GM23248 (cell line): ENCODE measurements around the gene GFOD1.

Experiments
- EZH2 ChIP-seq: fragments of 200-600 bp; sonication (generic); IDR thresholded peaks from 2 replicates; pipeline ENCODE4 v1.6.1; 2018; ENCODE audit warnings: antibody characterized with exemption, mild to moderate bottlenecking; ENCODE audit not compliant: insufficient read depth, poor library complexity, severe bottlenecking
- EZH2phosphoT487 ChIP-seq: fragments of 200-600 bp; sonication (generic); IDR thresholded peaks from 2 replicates; pipeline ENCODE4 v1.6.1; 2018; ENCODE audit warnings: antibody characterized with exemption, moderate library complexity, mild to moderate bottlenecking, low read depth; ENCODE audit not compliant: insufficient read depth

DNA sequence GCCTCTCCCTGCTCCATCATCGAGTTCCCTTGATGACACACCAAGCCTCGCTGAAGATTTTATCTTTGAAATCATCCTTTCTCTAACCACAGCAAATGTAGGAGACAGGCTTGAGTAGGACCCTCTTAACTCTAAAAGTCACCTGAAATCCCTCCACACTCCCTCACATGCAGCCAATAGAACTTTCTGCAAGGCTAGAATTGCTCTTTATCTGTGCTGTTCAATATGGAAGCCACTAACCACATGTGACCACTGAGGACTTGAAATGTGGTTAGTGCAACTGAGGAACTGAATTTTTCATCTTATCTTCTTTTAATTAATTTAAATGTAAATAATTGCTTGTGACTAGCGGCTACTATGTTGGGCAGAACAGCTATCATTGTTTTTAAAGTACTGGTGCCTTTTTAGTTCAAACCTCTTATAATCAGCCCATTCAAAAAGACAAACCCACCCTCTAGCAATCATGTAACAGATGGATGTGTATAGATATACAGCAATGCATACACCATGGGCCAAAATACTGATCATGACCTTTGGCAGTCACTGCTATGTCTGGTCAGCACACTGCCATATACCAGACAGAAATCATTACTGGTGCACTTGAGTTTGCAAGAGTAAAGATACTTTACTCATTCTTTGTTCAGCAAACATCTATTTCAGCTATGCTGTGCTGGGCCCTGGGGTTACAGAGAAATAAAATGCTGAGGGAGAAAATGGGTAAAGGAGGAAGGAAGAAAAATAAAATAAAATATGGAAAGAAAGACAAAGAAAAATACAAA lies 50.0 kb downstream of the GFOD1 start:
- TF ChIP-seq EZH2, result no peak
- no peak for TF ChIP-seq EZH2phosphoT487
